ENCODE data around the gene ZNF408. TPM values are rescaled to one million over a fixed set of nuclear protein-coding genes. Genes with fewer than 3 reads are reported as not detected.

The ZNF408 gene
- total RNA-seq, result 7.1 and 10.5 TPM in 2 replicates

DNA sequence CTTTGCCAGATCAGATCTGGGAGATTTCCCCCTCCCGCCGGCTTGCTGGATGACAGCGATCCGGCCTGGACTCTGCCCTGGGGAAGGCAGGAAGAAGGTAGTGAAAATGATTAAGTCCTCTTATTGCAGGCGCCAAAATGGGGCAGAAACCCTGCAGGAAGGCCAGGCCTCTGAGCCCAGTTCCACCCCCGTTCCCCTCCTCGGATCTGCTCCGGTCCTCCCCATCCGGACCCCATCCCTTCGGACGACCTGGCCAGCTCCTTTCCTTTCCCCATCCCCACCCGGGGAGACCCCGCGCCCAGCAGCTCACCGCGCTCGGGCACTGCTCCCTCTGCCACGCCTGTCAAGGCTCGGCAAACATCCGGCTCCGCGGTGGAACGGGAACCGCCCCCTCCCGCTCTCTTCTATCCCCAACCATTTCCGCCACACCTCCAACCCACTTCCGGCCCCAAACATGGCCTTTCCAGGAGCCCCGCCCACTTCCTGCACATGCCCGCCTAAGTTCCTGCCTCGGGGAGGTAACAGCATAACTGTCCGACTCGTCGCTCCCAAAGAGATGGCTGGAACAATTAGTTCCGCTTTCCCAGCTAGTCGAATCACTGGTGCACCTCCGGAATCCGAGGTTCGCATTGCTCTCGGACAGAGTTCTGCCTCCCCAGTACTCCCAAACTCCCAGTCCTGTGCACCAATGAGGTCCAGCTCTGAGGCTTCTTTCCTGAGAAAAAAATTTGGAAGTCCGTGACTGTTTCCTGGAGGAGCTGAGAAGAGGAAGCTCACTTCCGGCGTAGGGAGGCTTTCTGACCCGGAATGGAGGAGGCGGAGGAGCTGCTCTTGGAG, at the start of gene ZNF408, which contains the start of gene ARHGAP1:
Gene ZNF408, plus strand, starts transcription at position 791 of the 837 bp plus-strand sequence. Its CDS starts 17 bp downstream, at position 808.
Gene ARHGAP1, minus strand, starts transcription at position 379 of the 837 bp plus-strand sequence. CDS start 4,512 bp downstream, outside the sequence.

GRCh38 chr11:46719048-46719542, 18.3 kb downstream of the ZNF408 start, which contains the start of gene F2:
TSS of gene F2 (plus strand) at chr11:46719213. CDS start at chr11:46719236, 23 bp downstream.

Other genes with a start within 250 kb of the ZNF408 start
- gene AMBRA1, start 107.0 kb upstream of the ZNF408 start, total RNA-seq, result 26.0 and 30.8 TPM in 2 replicates
- 5.4 and 6.2 TPM in 2 replicates for gene HARBI1, start 83.8 kb upstream of the ZNF408 start, total RNA-seq
- 60.1 and 78.1 TPM in 2 replicates for gene ATG13, start 83.5 kb upstream of the ZNF408 start, total RNA-seq
- gene ARHGAP1, start 412 bp upstream of the ZNF408 start, total RNA-seq, result 31.2 and 43.2 TPM in 2 replicates
- 0.12 TPM in 1 of 2 replicates, not detected in the other for gene F2, start 18.2 kb downstream of the ZNF408 start, total RNA-seq
- 94.5 and 135 TPM in 2 replicates for gene CKAP5, start 145.2 kb downstream of the ZNF408 start, total RNA-seq
- 2.9 and 4.7 TPM in 2 replicates for gene LRP4, start 217.5 kb downstream of the ZNF408 start, total RNA-seq
- gene CSTPP1, start 235.7 kb downstream of the ZNF408 start, total RNA-seq, result 18.2 and 21.9 TPM in 2 replicates

Data from uterine smooth muscle cell (primary cell).